NB4 (cell line): ENCODE data around the gene CKMT2.

ENCODE experiments used
- POLR2A ChIP-seq: IDR thresholded peaks from 2 replicates; pipeline ENCODE4 v1.6.1; 2011; ENCODE audit warnings: mild to moderate bottlenecking; ENCODE audit not compliant: insufficient read length; ENCODE audit errors: extremely low read depth
- TF ChIP-seq, protein P1 (sequence below): IDR thresholded peaks from one replicate; pipeline ENCODE4 v1.5.1; 2012; ENCODE audit warnings: low read depth, low read length

DNA sequence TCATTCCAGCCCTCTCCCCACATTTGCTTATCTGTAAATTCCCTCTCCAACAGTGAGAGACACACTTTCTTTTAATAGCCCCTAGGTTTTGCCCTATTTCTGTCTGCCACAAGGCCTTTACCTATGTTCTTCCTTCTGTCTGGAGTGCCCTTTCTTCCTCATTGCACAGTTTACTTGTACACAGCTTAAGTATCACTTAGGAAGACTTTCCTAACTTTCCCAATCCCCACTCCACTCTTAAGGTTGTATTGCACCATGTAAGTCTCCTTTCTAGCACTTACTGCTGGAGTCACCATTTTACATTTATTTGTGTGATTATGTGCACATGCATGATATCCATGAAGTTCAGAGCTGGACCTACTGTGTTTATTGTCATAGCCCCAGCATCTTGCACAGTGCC, 10.8 kb upstream of the CKMT2 start:
- TF ChIP-seq, protein P1, sequence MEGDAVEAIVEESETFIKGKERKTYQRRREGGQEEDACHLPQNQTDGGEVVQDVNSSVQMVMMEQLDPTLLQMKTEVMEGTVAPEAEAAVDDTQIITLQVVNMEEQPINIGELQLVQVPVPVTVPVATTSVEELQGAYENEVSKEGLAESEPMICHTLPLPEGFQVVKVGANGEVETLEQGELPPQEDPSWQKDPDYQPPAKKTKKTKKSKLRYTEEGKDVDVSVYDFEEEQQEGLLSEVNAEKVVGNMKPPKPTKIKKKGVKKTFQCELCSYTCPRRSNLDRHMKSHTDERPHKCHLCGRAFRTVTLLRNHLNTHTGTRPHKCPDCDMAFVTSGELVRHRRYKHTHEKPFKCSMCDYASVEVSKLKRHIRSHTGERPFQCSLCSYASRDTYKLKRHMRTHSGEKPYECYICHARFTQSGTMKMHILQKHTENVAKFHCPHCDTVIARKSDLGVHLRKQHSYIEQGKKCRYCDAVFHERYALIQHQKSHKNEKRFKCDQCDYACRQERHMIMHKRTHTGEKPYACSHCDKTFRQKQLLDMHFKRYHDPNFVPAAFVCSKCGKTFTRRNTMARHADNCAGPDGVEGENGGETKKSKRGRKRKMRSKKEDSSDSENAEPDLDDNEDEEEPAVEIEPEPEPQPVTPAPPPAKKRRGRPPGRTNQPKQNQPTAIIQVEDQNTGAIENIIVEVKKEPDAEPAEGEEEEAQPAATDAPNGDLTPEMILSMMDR, result no peak
- TF ChIP-seq POLR2A, result no peak
